Measurements from ENCODE around the gene GPHN.

GPHN gene

GRCh38 chr14:66595394-66595793 lies 87.4 kb downstream of the GPHN start:
- no peak for DNase-seq (ENCODE audit: low spot score)
- H3K36me3 Mint-ChIP-seq (ENCODE audit: low read depth) = no peaks in the 10 kb centered on the region
- no peak overlapping the region for H3K4me3 Mint-ChIP-seq
- peaks cover 28% of the 10 kb centered on the region for H3K9me3 Mint-ChIP-seq
- no peaks in the 10 kb centered on the region for H3K27me3 Mint-ChIP-seq (ENCODE audit: low read depth)
- no peak overlapping the region for H3K27ac Mint-ChIP-seq
- no peaks in the 10 kb centered on the region for H3K4me1 Mint-ChIP-seq (ENCODE audit: low read depth)

GRCh38 chr14:66596241-66596985 lies 88.5 kb downstream of the GPHN start:
- no peaks in the 10 kb centered on the region for H3K36me3 Mint-ChIP-seq (ENCODE audit: low read depth)
- no peak overlapping the region for H3K4me3 Mint-ChIP-seq
- H3K4me1 Mint-ChIP-seq (ENCODE audit: low read depth) = no peaks in the 10 kb centered on the region
- peaks cover 24% of the 10 kb centered on the region for H3K9me3 Mint-ChIP-seq
- no peak overlapping the region for H3K27ac Mint-ChIP-seq
- H3K27me3 Mint-ChIP-seq (ENCODE audit: low read depth) = no peaks in the 10 kb centered on the region
- DNase-seq (ENCODE audit: low spot score) = no peak

GRCh38 chr14:66600416-66600815 lies 92.5 kb downstream of the GPHN start:
- Mint-ChIP-seq H3K36me3 (ENCODE audit: low read depth) (no peaks in the 10 kb centered on the region), H3K27ac (no peak overlapping the region), H3K4me1 (ENCODE audit: low read depth) (no peaks in the 10 kb centered on the region), H3K27me3 (ENCODE audit: low read depth) (no peaks in the 10 kb centered on the region), H3K4me3 (no peak overlapping the region), H3K9me3 (peaks cover 4% of the 10 kb centered on the region)
- DNase-seq (ENCODE audit: low spot score) = no peak

- Mint-ChIP-seq H3K4me3 (no peak overlapping the region), H3K27me3 (ENCODE audit: low read depth) (no peaks in the 10 kb centered on the region)
Measured at GRCh38 chr14:66601932-66602578, 94.1 kb downstream of the GPHN start.

GRCh38 chr14:66603945-66604344 lies 96.0 kb downstream of the GPHN start:
- H3K27me3 Mint-ChIP-seq (ENCODE audit: low read depth) = peaks cover 8% of the 10 kb centered on the region
- no peak overlapping the region for H3K4me3 Mint-ChIP-seq
- H3K9me3 Mint-ChIP-seq = no peaks in the 10 kb centered on the region
- H3K36me3 Mint-ChIP-seq (ENCODE audit: low read depth) = no peaks in the 10 kb centered on the region
- DNase-seq (ENCODE audit: low spot score) = no peak
- H3K27ac Mint-ChIP-seq = no peak overlapping the region
- no peaks in the 10 kb centered on the region for H3K4me1 Mint-ChIP-seq (ENCODE audit: low read depth)

More at GRCh38 chr14:66601932-66602578, 94.1 kb downstream of the GPHN start:
- Mint-ChIP-seq H3K36me3 (ENCODE audit: low read depth) (no peaks in the 10 kb centered on the region), H3K4me1 (ENCODE audit: low read depth) (no peaks in the 10 kb centered on the region), H3K9me3 (no peaks in the 10 kb centered on the region), H3K27ac (no peak overlapping the region)
- DNase-seq (ENCODE audit: low spot score) = no peak

- H3K27me3 Mint-ChIP-seq (ENCODE audit: low read depth) = peaks cover 8% of the 10 kb centered on the region
- H3K27ac Mint-ChIP-seq = no peak overlapping the region
- H3K9me3 Mint-ChIP-seq = no peaks in the 10 kb centered on the region
Measured at GRCh38 chr14:66606826-66607225, 98.9 kb downstream of the GPHN start.

GRCh38 chr14:66610154-66610563 lies 102.2 kb downstream of the GPHN start:
- H3K4me1 Mint-ChIP-seq (ENCODE audit: low read depth) = peaks cover 9% of the 10 kb centered on the region
- no peaks in the 10 kb centered on the region for H3K9me3 Mint-ChIP-seq
- H3K27me3 Mint-ChIP-seq (ENCODE audit: low read depth) = peaks cover 8% of the 10 kb centered on the region
- no peak overlapping the region for H3K4me3 Mint-ChIP-seq
- no peaks in the 10 kb centered on the region for H3K36me3 Mint-ChIP-seq (ENCODE audit: low read depth)
- DNase-seq (ENCODE audit: low spot score) = no peak
- peak overlapping the region; percentile 37 for H3K27ac Mint-ChIP-seq

More at GRCh38 chr14:66606826-66607225, 98.9 kb downstream of the GPHN start:
- Mint-ChIP-seq H3K36me3 (ENCODE audit: low read depth) (no peaks in the 10 kb centered on the region), H3K4me3 (no peak overlapping the region), H3K4me1 (ENCODE audit: low read depth) (peaks cover 9% of the 10 kb centered on the region)
- DNase-seq (ENCODE audit: low spot score) = no peak

- no peak for DNase-seq (ENCODE audit: low spot score)
- peaks cover 16% of the 10 kb centered on the region for H3K9me3 Mint-ChIP-seq
- peaks cover 2% of the 10 kb centered on the region for H3K27me3 Mint-ChIP-seq (ENCODE audit: low read depth)
- no peak overlapping the region for H3K27ac Mint-ChIP-seq
- H3K4me3 Mint-ChIP-seq = no peak overlapping the region
- peaks cover 9% of the 10 kb centered on the region for H3K4me1 Mint-ChIP-seq (ENCODE audit: low read depth)
- no peaks in the 10 kb centered on the region for H3K36me3 Mint-ChIP-seq (ENCODE audit: low read depth)
Measured at GRCh38 chr14:66613344-66613743, 105.4 kb downstream of the GPHN start.

- Mint-ChIP-seq H3K27ac (no peak overlapping the region), H3K4me1 (ENCODE audit: low read depth) (no peaks in the 10 kb centered on the region), H3K27me3 (ENCODE audit: low read depth) (no peaks in the 10 kb centered on the region), H3K4me3 (no peak overlapping the region), H3K9me3 (peaks cover 32% of the 10 kb centered on the region), H3K36me3 (ENCODE audit: low read depth) (no peaks in the 10 kb centered on the region)
- DNase-seq (ENCODE audit: low spot score) = no peak
Measured at GRCh38 chr14:66619952-66620351, 112.0 kb downstream of the GPHN start.

- H3K4me1 Mint-ChIP-seq (ENCODE audit: low read depth) = no peaks in the 10 kb centered on the region
- peaks cover 11% of the 10 kb centered on the region for H3K9me3 Mint-ChIP-seq
- DNase-seq (ENCODE audit: low spot score) = no peak
- no peak overlapping the region for H3K4me3 Mint-ChIP-seq
- no peaks in the 10 kb centered on the region for H3K36me3 Mint-ChIP-seq (ENCODE audit: low read depth)
- no peak overlapping the region for H3K27ac Mint-ChIP-seq
- no peaks in the 10 kb centered on the region for H3K27me3 Mint-ChIP-seq (ENCODE audit: low read depth)
Measured at GRCh38 chr14:66623838-66624237, 115.9 kb downstream of the GPHN start.

GRCh38 chr14:66624336-66624937 lies 116.5 kb downstream of the GPHN start:
- peak; percentile 8 for DNase-seq (ENCODE audit: low spot score)
- H3K4me1 Mint-ChIP-seq (ENCODE audit: low read depth) = no peaks in the 10 kb centered on the region
- no peak overlapping the region for H3K27ac Mint-ChIP-seq
- H3K4me3 Mint-ChIP-seq = no peak overlapping the region
- no peaks in the 10 kb centered on the region for H3K27me3 Mint-ChIP-seq (ENCODE audit: low read depth)
- H3K9me3 Mint-ChIP-seq = peaks cover 9% of the 10 kb centered on the region
- no peaks in the 10 kb centered on the region for H3K36me3 Mint-ChIP-seq (ENCODE audit: low read depth)

- H3K4me1 Mint-ChIP-seq (ENCODE audit: low read depth) = no peaks in the 10 kb centered on the region
- H3K36me3 Mint-ChIP-seq (ENCODE audit: low read depth) = no peaks in the 10 kb centered on the region
- DNase-seq (ENCODE audit: low spot score) = no peak
- no peak overlapping the region for H3K4me3 Mint-ChIP-seq
- no peaks in the 10 kb centered on the region for H3K27me3 Mint-ChIP-seq (ENCODE audit: low read depth)
- H3K27ac Mint-ChIP-seq = no peak overlapping the region
- no peaks in the 10 kb centered on the region for H3K9me3 Mint-ChIP-seq
Measured at GRCh38 chr14:66628636-66629035, 120.7 kb downstream of the GPHN start.

GRCh38 chr14:66629499-66629898 lies 121.6 kb downstream of the GPHN start:
- no peak overlapping the region for H3K27ac Mint-ChIP-seq

GRCh38 chr14:66634876-66635275 lies 126.9 kb downstream of the GPHN start:
- H3K4me3 Mint-ChIP-seq = no peak overlapping the region
- H3K4me1 Mint-ChIP-seq (ENCODE audit: low read depth) = no peaks in the 10 kb centered on the region
- no peaks in the 10 kb centered on the region for H3K9me3 Mint-ChIP-seq
- H3K36me3 Mint-ChIP-seq (ENCODE audit: low read depth) = no peaks in the 10 kb centered on the region
- no peak overlapping the region for H3K27ac Mint-ChIP-seq
- H3K27me3 Mint-ChIP-seq (ENCODE audit: low read depth) = no peaks in the 10 kb centered on the region
- DNase-seq (ENCODE audit: low spot score) = no peak

More at GRCh38 chr14:66629499-66629898, 121.6 kb downstream of the GPHN start:
- H3K9me3 Mint-ChIP-seq = no peaks in the 10 kb centered on the region
- no peak overlapping the region for H3K4me3 Mint-ChIP-seq
- no peaks in the 10 kb centered on the region for H3K36me3 Mint-ChIP-seq (ENCODE audit: low read depth)
- DNase-seq (ENCODE audit: low spot score) = no peak
- H3K27me3 Mint-ChIP-seq (ENCODE audit: low read depth) = no peaks in the 10 kb centered on the region
- H3K4me1 Mint-ChIP-seq (ENCODE audit: low read depth) = no peaks in the 10 kb centered on the region
